Bronchial epithelial cell (primary cell): ENCODE measurements around the gene LSM4. TPM values are rescaled to one million over a fixed set of nuclear protein-coding genes. Genes with fewer than 3 reads are reported as not detected.

Experiments used
- DNase-seq: peaks from one replicate; pipeline ENCODE4 v3.0.0-alpha.2; 2010; ENCODE audit warnings: low read depth
- FAIRE-seq: peaks from 2 replicates; lab custom pipeline; 2011; peaks lifted over from hg19 to GRCh38; lab: Jason Lieb, UNC
- H3K27me3 ChIP-seq: 2 replicates; pipeline ENCODE4 v1.5.1; 2011; ENCODE audit warnings: low read length; ENCODE audit not compliant: control insufficient read depth, insufficient read depth
- H3K36me3 ChIP-seq: 2 replicates; pipeline ENCODE4 v1.5.1; 2011; ENCODE audit warnings: low read length; ENCODE audit not compliant: control insufficient read depth, insufficient read depth
- H3K4me3 ChIP-seq: 2 replicates; pipeline ENCODE4 v1.5.1; 2011; ENCODE audit warnings: mild to moderate bottlenecking, low read depth, low read length, control low read depth
- total RNA-seq: library from RNA; depleted of rRNA; stranded (reverse); fragments of >200 nt; gene quantifications from 2 replicates; pipeline ENCODE4 v1.2.1, GENCODE V29; 2014
- TF ChIP-seq, protein P1 (sequence below): IDR thresholded peaks from 2 replicates; pipeline ENCODE4 v1.5.1; 2011; ENCODE audit warnings: mild to moderate bottlenecking, moderate library complexity, low read length, control low read depth, inconsistent platforms; ENCODE audit not compliant: insufficient read depth, severe bottlenecking

The LSM4 gene
- total RNA-seq, 1 donor from 2014 or later: 208 TPM

DNA sequence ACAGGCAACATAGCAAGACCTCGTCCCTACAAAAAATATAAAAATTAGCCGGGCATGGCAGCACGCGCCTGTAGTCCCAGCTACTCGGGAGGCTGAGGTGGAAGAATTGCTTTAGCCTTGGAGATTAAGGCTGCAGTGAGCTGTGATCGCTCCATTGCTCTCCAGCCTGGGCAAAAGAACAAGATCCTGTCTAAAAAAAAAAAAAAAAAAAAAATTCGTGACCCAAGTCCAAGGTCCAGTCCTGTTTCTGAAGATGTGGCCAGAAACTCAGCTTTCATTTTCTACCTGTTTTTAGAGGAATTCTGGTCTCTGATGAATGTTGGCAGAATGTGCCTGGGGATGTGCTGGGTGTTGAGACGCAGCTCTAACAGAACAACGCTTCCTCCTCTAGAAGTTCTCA is 15.7 kb upstream of the LSM4 start:
- Histone ChIP-seq H3K4me3 (no peak overlapping the region), H3K27me3 (peaks cover 1% of the 10 kb centered on the region), H3K36me3 (no peaks in the 10 kb centered on the region)
- TF ChIP-seq, protein P1, sequence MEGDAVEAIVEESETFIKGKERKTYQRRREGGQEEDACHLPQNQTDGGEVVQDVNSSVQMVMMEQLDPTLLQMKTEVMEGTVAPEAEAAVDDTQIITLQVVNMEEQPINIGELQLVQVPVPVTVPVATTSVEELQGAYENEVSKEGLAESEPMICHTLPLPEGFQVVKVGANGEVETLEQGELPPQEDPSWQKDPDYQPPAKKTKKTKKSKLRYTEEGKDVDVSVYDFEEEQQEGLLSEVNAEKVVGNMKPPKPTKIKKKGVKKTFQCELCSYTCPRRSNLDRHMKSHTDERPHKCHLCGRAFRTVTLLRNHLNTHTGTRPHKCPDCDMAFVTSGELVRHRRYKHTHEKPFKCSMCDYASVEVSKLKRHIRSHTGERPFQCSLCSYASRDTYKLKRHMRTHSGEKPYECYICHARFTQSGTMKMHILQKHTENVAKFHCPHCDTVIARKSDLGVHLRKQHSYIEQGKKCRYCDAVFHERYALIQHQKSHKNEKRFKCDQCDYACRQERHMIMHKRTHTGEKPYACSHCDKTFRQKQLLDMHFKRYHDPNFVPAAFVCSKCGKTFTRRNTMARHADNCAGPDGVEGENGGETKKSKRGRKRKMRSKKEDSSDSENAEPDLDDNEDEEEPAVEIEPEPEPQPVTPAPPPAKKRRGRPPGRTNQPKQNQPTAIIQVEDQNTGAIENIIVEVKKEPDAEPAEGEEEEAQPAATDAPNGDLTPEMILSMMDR: no peak
- FAIRE-seq: no peak
- no peak for DNase-seq

DNA sequence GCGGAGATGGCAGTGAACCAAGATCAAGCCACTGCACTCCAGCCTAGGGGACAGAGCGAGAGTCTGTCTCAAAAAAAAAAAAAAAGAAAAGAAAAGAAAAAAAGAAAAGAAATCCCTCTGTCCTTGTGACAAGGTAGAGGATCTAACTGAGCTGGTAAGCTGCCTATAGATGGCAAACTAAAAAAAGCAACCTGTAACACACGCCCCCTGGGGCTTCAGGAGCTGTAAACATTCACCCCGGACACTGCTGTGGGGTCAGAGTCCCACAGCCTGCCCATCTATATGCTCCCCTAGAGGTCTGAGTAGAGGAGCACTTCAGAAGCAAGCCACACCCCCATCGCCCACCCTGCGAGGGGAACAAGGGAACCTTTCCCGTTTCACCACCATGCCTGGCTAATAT is 13.2 kb upstream of the LSM4 start:
- no peaks in the 10 kb centered on the region for H3K36me3 ChIP-seq
- FAIRE-seq (no peak), DNase-seq (no peak)
- TF ChIP-seq, protein P1: no peak
- H3K27me3 ChIP-seq: peaks cover 1% of the 10 kb centered on the region
- no peak overlapping the region for H3K4me3 ChIP-seq

DNA sequence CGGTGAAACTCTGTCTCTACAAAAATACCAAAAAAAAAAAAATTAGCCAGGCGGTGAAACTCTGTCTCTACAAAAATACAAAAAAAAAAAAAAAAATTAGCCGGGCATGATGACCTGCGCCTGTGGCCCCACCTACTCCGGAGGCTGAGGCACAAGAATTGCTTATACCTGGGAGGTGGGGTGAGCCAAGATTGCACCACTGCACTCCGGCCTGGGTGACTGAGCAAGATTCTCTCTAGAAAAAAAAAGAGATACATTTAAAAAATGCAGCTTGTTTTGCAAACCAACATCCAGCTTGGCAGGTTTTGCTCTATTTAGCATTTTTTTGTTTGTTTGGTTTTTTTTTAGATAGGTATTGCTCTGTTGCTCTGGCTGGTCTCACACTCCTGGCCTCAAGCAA is 10.8 kb upstream of the LSM4 start:
- DNase-seq: peak; percentile 25
- TF ChIP-seq, protein P1: no peak
- H3K36me3 ChIP-seq: no peaks in the 10 kb centered on the region
- H3K4me3 ChIP-seq: no peak overlapping the region
- peaks cover 1% of the 10 kb centered on the region for H3K27me3 ChIP-seq
- no peak for FAIRE-seq

DNA sequence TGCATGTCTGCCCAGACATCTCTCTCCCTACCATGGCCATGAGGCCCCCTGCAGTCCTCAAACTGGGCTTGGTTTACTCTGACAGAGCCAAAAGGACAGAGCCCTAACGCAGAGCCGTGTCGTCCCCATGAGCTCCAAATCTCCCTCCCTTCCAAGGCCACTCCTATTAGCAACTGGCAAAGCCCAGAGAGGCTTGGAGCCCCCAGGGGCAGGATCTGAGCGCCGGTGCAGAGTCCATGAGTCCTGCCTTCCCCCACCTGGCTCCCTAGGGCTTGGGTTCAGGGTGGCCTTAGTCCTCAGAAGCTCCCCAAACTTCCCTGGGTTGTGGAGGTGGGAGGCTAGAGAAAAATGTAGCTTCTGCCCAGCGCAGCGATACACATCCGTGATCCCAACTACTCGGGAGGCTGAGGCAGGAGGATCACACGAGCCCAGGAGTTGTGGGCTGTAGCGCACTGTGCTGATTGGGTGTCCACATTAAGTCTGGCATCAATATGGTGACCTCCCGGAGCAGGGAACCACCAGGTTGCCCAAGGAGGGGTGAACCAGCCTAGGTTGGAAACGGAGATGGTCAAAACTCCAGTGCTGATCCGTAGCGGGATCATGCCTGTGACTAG is 10.1 kb upstream of the LSM4 start:
- DNase-seq: no peak
- no peak overlapping the region for H3K4me3 ChIP-seq
- H3K36me3 ChIP-seq: no peaks in the 10 kb centered on the region
- TF ChIP-seq, protein P1: no peak
- peaks cover 1% of the 10 kb centered on the region for H3K27me3 ChIP-seq
- no peak for FAIRE-seq

DNA sequence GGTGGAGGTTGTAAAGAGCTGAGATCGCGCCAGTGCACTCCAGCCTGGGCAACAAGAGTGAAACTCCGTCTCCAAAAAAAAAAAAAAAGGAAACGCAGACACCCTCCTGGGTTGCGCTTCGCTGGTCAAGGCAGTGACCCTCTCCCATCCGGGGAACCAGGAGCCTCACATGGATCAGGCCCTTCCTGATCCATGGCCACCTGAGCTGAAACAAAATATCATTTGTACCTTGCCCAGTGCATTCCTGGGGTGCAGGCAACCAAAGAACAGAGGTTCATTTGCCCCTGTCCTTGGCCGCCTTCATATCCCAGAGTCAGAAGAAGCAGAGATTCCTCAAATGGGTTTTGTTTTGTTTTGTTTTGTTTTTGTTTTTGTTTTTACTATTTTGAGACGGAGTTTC is 8.0 kb upstream of the LSM4 start:
- no peak overlapping the region for H3K4me3 ChIP-seq
- DNase-seq: no peak
- H3K36me3 ChIP-seq: no peaks in the 10 kb centered on the region
- H3K27me3 ChIP-seq: no peaks in the 10 kb centered on the region
- no peak for FAIRE-seq
- TF ChIP-seq, protein P1: no peak

DNA sequence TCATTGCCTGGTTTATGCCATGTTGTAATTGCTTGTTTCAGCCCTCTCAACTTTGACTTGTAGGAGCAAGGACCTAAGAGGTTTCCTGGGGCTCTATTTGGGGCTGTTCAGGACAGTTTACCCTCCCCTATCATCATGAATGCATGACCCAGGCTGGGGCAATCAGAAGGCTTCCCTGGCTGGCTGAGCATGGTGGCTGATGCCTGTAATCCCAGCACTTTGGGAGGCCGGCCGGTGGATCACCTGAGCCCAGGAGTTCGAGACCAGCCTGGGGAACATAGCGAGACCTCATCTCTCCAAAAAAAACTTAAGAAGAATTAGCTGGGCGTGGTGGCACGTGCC is 6.1 kb upstream of the LSM4 start:
- Histone ChIP-seq H3K4me3 (no peak overlapping the region), H3K27me3 (no peaks in the 10 kb centered on the region), H3K36me3 (no peaks in the 10 kb centered on the region)
- DNase-seq (no peak), FAIRE-seq (no peak)
- TF ChIP-seq, protein P1: no peak
